GM10248 (cell line): ENCODE measurements around the gene SSH2.
"Not testable (repeated sequence)": the region's sequence is repeated elsewhere in the genome, so short reads cannot be mapped to it uniquely, and the experiment has no call there.

Experiments used
- CTCF ChIA-PET: fragments of 300-600 bp; sonication (Branson Sonifier 250); formaldehyde crosslinking; extraction: SDS; loops from one replicate; lab custom pipeline; 2021; ENCODE audit warnings: antibody characterized with exemption; lab: Yijun Ruan, JAX
- POLR2A ChIA-PET: fragments of 350-650 bp; sonication (Branson Sonifier 250); formaldehyde crosslinking; extraction: SDS; loops from one replicate; lab custom pipeline; 2020; ENCODE audit warnings: antibody characterized with exemption; lab: Yijun Ruan, JAX
- DNase-seq: peaks from one replicate; pipeline ENCODE4 v3.0.0; 2012; ENCODE audit errors: extremely low spot score
- CTCF ChIP-seq: IDR thresholded peaks from 2 replicates; pipeline ENCODE4 v1.5.1; 2012; ENCODE audit warnings: mild to moderate bottlenecking, low read depth; ENCODE audit errors: extremely low read depth, missing control alignments, control extremely low read depth

The SSH2 gene

GRCh38 chr17:29686993-29687590 lies 242.9 kb downstream of the SSH2 start:
- TF ChIP-seq CTCF: no peak
- CTCF ChIA-PET: interaction anchor here (2.4 kb wide), 1 partner anchor 12 kb away, joined by 13 read pairs; no protein-coding TSS in a partner anchor

GRCh38 chr17:29683481-29683880 lies 246.5 kb downstream of the SSH2 start:
- no peak for DNase-seq
- ChIA-PET POLR2A (no interaction called here), CTCF (interaction anchor here (1.0 to 2.1 kb wide), 5 partner anchors 9 to 67 kb away, joined by 3 to 6 read pairs (median 5); no protein-coding TSS in a partner anchor)
- TF ChIP-seq CTCF: no peak

More at GRCh38 chr17:29686993-29687590, 242.9 kb downstream of the SSH2 start:
- DNase-seq: no peak
- POLR2A ChIA-PET: no interaction called here

GRCh38 chr17:29682987-29683386 lies 247.0 kb downstream of the SSH2 start:
- no peak for TF ChIP-seq CTCF
- CTCF ChIA-PET: interaction anchor here (0.6 to 3.3 kb wide), 14 partner anchors 8 to 96 kb away, joined by 3 to 28 read pairs (median 4); no protein-coding TSS in a partner anchor
- DNase-seq: no peak
- POLR2A ChIA-PET: interaction anchor here (0.8 kb wide), 1 partner anchor 39 kb away, joined by 4 read pairs; no protein-coding TSS in a partner anchor

- peak; percentile 35 for DNase-seq
- no peak for TF ChIP-seq CTCF
- CTCF ChIA-PET: interaction anchor here (1.0 to 3.3 kb wide), 12 partner anchors 10 to 97 kb away, joined by 3 to 28 read pairs (median 6); no protein-coding TSS in a partner anchor
- POLR2A ChIA-PET: interaction anchor here (0.8 kb wide), 1 partner anchor 40 kb away, joined by 4 read pairs; no protein-coding TSS in a partner anchor
Measured at GRCh38 chr17:29682054-29682453, 248.0 kb downstream of the SSH2 start.

- no peak for DNase-seq
- ChIA-PET CTCF (interaction anchor here (1.0 to 1.2 kb wide), 2 partner anchors 10 to 11 kb away, joined by 3 to 4 read pairs; no protein-coding TSS in a partner anchor), POLR2A (no interaction called here)
- TF ChIP-seq CTCF: no peak
Measured at GRCh38 chr17:29677824-29678223, 252.2 kb downstream of the SSH2 start.

- TF ChIP-seq CTCF: no peak
- ChIA-PET POLR2A (no interaction called here), CTCF (interaction anchor here (1.0 to 3.7 kb wide), 3 partner anchors 10 to 12 kb away, joined by 3 to 8 read pairs (median 4); no protein-coding TSS in a partner anchor)
- DNase-seq: no peak
Measured at GRCh38 chr17:29677221-29677791, 252.7 kb downstream of the SSH2 start.

- CTCF ChIA-PET: interaction anchor here (0.9 to 3.7 kb wide), 2 partner anchors 13 to 37 kb away, joined by 3 to 8 read pairs; no protein-coding TSS in a partner anchor
- POLR2A ChIA-PET, DNase-seq: not testable (repeated sequence)
Measured at GRCh38 chr17:29675961-29676360, 254.1 kb downstream of the SSH2 start.
